ENCODE data around the gene CPE.
"Not testable (repeated sequence)": the region's sequence is repeated elsewhere in the genome, so short reads cannot be mapped to it uniquely, and the experiment has no call there.

CPE gene

GRCh38 chr4:165464813-165465381, 86.1 kb downstream of the CPE start:
- no peak for DNase-seq (ENCODE audit: low read depth)

DNA sequence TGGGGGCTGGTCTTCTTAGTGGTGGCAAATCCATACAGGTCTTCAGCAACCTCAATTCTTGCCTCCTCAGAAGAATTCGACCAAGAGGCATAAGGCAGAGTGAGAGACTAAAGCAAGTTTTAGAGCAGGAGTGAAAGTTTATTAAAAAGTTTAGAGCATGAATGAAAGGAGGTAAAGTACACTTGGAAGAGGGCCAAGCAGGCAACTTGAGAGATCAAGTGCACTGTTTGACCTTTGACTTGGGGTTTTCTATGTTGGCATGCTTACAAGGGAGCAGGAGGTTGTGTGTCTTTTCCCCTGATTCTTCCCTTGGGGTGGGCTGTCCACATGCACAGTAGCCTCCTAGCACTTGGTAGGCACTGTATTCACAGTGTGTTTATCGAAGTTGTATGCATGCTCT, 91.2 kb downstream of the CPE start:
- no peak for DNase-seq (ENCODE audit: low read depth)

- DNase-seq (ENCODE audit: low read depth), result no peak
These were observed 94.3 kb downstream of the CPE start for GRCh38 chr4:165472943-165473676.

DNA sequence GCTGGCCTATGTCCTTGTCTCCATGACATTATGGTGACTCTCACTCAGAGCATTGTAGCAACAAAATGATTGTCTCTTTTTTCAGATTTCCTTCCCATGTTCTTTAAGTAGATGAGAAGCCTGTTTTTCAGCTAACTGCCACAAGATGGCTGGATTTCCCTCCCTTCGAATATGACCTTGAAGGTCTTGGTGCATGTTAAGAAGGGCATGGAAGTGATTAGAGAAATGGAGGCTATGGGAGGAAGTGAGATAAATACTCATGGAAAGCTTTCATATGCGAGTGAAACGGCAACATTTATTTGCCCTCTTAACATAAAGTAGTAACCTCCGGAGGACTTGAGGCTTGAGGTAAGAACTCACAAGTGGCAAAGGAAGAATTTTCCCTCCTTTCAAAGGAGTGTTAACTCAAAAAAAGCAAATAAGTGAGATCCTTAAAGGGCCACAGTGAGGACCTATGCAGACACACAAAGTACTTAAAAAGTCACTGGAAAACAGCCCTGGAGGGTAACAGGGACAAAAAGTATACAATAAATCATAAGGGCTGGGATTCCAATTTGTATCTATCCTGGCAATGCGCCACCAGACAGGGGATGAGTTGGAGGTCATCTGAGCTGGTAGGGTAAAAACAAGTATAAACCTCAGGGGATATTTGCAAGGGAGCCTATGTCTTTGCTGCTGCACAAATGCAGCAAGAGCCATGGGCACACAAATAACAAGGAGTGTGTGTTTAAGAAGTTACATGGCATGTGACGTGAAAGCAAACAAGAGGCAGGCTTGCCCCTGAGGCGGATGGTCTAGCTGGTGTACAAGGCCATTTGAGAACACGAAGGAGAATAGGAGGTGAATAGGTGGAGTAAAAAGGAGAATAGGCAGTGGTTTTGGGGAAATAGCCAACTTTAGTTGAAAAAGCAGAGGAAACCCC, 96.2 kb downstream of the CPE start:
- DNase-seq (ENCODE audit: low read depth), result no peak

GRCh38 chr4:165475706-165476070, 96.9 kb downstream of the CPE start:
- no peak for DNase-seq (ENCODE audit: low read depth)

GRCh38 chr4:165476214-165477098, 97.6 kb downstream of the CPE start:
- no peak for DNase-seq (ENCODE audit: low read depth)

- DNase-seq (ENCODE audit: low read depth), result no peak
These were observed 99.0 kb downstream of the CPE start for GRCh38 chr4:165477799-165478198.

DNA sequence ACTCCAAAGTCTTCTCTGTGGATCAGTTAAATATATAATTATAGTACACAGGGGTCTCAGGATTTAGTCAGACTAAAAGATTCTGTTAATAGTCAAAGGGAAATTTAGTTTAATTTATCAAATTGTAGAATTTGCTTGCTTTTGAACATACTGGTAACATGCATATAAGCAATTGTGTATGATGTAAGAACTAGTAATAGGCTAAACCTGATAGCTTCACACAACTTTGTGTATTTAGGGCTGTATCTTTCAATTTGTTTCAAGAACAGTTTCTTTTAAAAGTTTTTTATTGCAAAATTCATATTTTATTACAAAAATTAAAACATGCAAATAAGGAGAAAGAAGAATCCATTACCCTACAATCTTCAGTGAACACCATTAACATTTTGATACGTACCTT, 99.5 kb downstream of the CPE start:
- DNase-seq (ENCODE audit: low read depth), result no peak

DNA sequence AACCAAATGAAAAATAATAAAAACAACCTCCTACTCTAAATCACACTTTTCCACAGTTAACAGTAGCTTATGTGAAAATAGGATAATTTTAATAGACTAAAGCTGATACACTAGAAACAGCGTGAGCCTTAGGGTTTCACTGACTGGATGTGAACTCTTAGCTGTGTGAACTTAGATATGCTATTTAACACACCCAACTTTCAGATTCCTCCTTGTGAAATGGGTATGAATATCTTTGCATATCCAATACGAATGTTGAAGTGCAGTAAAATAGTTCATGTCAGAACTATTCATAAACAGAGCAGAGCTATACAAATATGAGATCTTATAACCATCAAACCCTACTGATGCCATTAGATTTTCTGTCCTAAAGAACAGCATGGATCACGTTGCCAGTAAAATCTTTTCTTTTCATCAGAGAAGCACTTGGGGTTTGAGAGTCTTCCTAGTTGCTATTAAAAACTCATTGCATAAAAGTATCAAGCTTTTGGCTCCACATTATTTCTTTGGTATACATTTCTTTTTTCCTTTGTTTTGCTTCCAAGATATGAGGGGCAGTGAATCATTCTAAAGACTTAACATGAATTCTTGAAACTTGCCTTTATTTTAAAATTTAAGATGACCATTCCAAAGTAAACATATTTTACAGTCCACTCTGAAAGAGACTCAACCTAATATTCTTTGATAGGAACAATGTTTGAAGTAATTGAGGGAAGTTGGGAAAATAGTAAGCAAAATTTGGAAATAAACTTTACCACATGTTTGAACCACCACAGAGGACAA, 102.4 kb downstream of the CPE start:
- DNase-seq (ENCODE audit: low read depth), result no peak

DNA sequence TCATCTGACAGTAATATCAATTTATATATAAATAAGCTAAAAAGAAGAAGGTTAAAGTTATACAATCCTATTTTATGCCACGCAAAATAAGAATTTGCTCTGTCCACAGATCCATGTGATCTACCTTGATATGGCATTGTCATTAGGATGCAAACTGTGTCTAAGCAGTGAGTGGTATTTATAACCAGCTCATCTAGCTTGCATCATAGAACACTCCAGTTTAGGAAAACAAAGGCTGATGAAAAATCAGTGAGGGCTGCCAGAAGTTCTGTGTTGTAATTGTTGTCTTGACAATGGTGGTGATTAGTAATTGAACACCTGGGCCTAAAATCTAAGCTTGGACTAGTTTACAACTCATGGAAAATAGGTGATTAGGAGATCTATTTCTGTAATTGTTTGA, 111.0 kb downstream of the CPE start:
- no peak for DNase-seq (ENCODE audit: low read depth)

DNA sequence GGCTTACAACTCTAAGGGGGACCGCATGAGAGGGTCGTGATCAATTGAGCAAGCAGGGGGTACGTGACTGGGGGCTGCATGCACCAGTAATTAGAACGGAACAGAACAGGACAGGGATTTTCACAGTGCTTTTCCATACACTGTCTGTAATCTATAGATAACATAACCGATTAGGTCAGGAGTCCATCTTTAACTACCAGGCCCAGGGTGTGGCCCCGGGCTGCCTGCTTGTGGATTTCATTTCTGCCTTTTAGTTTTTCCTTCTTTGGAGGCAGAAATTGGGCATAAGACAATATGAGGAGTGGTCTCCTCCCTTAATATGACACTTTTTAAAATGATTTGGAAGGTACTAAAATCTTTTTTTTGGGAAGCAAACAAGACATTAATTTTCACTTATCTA, 113.8 kb downstream of the CPE start:
- DNase-seq (ENCODE audit: low read depth), result not testable (repeated sequence)

GRCh38 chr4:165493359-165493758, 114.6 kb downstream of the CPE start:
- peak; percentile 34 for DNase-seq (ENCODE audit: low read depth)

- no peak for DNase-seq (ENCODE audit: low read depth)
These were observed 124.4 kb downstream of the CPE start for GRCh38 chr4:165502916-165503907.

DNA sequence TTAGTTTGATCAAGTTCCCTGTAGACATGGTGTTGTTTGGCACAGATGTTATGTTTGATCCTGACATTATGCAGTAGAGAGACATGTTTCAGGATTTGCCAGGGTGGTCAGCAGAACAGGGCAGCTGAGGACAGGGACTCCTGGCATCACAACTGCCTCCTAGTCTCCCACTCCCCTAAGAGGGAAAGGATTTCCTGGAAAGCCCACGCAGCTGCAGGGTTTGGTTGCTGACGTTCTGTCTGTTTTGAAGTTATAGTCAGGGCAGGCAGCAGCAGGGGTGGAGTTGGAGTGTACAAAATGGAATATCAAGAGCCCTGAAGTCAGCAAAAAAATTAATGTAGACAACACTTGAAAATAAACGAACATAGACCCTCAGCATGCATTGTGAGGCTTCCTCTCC, 125.4 kb downstream of the CPE start:
- DNase-seq (ENCODE audit: low read depth), result no peak

DNA sequence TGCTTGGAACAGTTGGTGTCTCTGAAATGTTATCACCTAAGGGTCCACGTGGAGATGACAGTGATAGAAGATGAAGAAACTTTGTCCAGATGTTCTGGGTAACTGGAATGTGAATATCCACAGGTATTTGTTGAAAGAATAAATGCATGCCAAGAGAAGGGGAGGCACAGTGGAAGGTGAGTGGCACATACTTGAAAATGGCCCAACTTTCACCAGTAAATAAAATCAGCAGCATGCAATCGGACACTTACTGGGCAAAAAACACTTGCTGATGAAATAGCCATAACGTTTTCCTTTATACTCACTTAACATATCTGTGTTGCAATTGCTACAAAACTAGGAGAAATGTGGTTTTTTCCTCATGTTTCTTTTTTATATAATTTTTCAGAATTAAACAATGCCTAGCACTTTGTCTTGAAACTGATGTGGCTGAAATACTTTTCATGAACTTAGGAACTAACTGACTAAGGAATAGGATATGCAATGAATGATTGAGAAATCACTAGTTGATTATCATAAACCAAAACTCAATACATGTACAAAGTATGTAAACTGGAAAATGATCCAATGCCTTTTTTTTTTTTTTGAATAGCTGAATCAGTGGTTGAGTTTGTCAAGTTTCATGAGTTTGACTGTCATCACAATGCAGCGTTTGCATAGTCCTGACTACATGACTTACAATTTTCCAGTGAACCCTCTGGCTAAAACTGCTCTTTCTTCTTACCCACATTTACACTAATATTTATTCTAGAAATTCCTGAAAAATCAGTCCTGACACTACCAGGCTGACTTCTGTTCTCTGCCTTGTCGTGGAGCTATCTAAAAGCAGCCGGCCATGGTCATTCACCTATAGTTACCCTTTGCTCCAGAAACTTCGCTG, 127.4 kb downstream of the CPE start:
- DNase-seq (ENCODE audit: low read depth), result no peak

DNA sequence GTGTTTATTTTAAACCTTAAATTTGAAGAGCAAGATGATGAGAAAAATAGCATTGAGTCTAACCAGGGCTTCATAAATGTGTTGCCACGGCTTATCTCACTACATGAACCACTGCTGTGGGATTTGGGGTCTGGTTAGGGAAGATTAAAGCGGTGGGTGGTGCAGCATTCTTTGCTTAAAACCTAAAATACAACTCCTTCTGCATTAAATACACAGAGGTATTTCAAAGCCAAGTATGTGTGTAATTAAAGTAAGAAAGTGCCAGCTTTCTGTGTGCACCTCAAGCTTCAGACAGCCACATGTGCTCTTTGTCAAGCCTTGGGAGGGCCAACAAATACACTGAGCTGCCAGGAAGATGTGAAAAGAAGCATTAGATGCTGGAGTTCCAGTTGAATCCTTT, 128.0 kb downstream of the CPE start:
- no peak for DNase-seq (ENCODE audit: low read depth)

- no peak for DNase-seq (ENCODE audit: low read depth)
These were observed 128.6 kb downstream of the CPE start for GRCh38 chr4:165507381-165507780.

- no peak for DNase-seq (ENCODE audit: low read depth)
These were observed 129.7 kb downstream of the CPE start for GRCh38 chr4:165508372-165509120.
